Retinal pigment epithelial cell (primary cell): Measurements from ENCODE around the gene MRGPRF.

Experiments
- DNase-seq: peaks from one replicate; pipeline ENCODE4 v3.0.0-alpha.2; 2010; ENCODE audit warnings: low read depth
- H3K4me3 ChIP-seq: 2 replicates; pipeline ENCODE4 v1.5.1; 2011; ENCODE audit warnings: mild to moderate bottlenecking, low read length, control low read depth, moderate library complexity
- TF ChIP-seq, protein P1 (sequence below): conservative IDR thresholded peaks from 2 replicates; pipeline ENCODE4 v1.5.1; 2011; ENCODE audit warnings: low read depth, low read length, control low read depth, inconsistent platforms

MRGPRF gene

DNA sequence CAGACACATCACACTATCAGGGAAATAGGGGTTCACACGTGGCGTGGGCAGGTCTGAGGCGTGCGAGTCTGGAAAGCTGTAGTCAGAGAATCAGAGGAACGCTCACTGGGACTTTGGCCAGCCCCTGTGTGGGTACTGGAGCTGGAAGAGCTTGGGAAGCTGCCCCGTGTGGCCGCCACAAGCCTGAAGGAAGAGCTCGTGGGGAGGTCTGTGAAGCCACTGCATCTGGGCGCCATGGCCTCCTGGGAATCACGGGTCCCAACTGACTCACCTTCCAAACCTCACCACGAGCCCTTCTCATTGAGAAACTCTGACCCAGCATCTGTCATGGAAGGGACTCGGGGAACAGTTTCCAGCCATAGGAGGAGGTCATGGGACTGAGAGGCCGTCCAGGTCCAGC lies 5.9 kb upstream of the MRGPRF start:
- H3K4me3 ChIP-seq = no peak overlapping the region
- no peak for DNase-seq
- TF ChIP-seq, protein P1, sequence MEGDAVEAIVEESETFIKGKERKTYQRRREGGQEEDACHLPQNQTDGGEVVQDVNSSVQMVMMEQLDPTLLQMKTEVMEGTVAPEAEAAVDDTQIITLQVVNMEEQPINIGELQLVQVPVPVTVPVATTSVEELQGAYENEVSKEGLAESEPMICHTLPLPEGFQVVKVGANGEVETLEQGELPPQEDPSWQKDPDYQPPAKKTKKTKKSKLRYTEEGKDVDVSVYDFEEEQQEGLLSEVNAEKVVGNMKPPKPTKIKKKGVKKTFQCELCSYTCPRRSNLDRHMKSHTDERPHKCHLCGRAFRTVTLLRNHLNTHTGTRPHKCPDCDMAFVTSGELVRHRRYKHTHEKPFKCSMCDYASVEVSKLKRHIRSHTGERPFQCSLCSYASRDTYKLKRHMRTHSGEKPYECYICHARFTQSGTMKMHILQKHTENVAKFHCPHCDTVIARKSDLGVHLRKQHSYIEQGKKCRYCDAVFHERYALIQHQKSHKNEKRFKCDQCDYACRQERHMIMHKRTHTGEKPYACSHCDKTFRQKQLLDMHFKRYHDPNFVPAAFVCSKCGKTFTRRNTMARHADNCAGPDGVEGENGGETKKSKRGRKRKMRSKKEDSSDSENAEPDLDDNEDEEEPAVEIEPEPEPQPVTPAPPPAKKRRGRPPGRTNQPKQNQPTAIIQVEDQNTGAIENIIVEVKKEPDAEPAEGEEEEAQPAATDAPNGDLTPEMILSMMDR = no peak

GRCh38 chr11:69017951-69018350 lies 4.9 kb upstream of the MRGPRF start:
- no peak for DNase-seq
- H3K4me3 ChIP-seq = no peak overlapping the region
- TF ChIP-seq, protein P1 = no peak

DNA sequence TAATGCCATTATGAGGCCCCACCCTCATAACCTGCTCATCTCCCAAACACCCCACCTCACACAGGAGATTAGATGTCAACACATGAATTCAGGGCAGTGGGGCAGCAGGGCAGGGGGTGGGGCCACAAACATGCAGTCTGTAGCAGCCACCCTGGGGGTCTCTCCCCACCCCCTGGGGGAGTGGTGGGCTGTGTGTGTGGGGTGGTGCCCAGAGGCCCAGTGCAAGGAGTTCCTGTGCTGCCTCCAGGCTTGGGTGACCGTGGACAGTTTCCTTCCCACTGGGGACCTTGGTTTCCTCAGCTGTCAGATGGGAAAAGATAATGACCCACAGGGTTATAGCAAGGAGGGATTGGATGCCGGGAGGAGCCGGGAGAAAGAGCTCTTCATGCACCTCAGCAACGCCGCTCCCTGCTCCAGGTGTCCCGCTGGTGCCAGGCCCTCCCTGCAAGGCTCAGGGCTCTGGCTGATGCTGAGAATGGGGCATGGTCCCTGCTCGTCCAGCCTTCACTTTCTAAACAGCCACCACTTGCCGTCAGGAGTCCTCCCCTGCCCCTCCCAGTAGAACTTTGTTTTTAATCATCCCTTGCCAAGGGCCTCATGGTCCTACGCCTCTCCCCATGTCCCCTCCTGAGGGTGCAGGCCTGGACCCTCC lies 2.0 kb upstream of the MRGPRF start:
- DNase-seq = no peak
- no peak overlapping the region for H3K4me3 ChIP-seq
- TF ChIP-seq, protein P1 = no peak

- H3K4me3 ChIP-seq = no peak overlapping the region
- TF ChIP-seq, protein P1 = no peak
- DNase-seq = no peak
Measured at GRCh38 chr11:69014084-69014851, 1.2 kb upstream of the MRGPRF start.

DNA sequence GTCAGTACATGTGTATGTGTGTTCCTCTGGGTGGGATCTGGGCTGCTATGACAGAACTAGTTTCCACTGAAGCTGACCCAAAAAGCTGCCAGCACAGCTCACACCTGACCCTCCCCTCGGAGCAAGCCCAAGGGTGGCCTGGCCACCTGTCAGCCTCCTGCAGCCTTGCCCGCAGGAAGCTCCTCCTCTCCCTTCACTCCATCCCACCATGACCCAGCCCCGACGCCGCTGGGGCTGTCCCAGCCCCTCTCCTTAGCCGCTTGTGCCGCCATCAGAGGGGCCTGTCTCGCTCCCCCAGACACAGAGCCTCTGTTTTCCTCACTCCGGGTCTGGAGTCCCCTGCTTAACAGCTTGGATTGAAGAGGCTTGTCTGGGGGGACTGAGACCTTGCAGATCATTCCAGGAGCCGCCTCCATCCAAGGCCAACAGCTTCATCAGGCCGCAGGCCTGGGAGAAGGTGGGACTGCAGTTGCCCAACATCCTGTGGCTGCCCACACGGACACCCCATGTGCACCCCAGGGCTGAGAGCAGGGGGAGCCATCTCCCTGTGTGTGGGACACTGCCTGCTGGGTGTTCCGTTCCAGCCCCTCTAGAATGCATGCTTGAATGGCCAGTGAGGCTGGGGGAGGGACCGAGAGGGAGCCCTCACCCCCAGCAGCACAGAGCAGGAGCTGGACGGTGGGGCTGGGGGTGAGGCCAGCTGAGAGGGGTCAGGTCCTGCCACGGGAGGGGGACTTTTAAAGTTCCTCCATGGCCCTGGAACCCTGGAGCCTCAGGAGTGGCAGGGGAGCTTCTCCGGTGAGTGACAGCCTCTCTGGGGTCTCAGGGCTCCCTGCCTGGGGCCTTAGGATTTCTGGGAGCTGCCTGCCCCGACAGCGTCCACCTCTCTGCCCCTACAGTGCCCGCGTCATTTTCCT lies 696 bp downstream of the MRGPRF start:
- no peak for DNase-seq
- no peak overlapping the region for H3K4me3 ChIP-seq

GRCh38 chr11:69011624-69012091 lies 1.4 kb downstream of the MRGPRF start:
- no peak overlapping the region for H3K4me3 ChIP-seq
- no peak for DNase-seq
- TF ChIP-seq, protein P1 = no peak

More for the DNA sequence above, 696 bp downstream of the MRGPRF start:
- TF ChIP-seq, protein P1 = no peak
